ENCODE measurements around the gene DYNC1LI1.

The DYNC1LI1 gene

GRCh38 chr3:32570421-32571191, at the start of gene DYNC1LI1:
Gene DYNC1LI1, minus strand, starts transcription at chr3:32570858. Its CDS starts 88 bp downstream, at chr3:32570770.
- no peak for FAIRE-seq
- peak; percentile 58 for DNase-seq (ENCODE audit: insufficient read length, low spot score)
- TF ChIP-seq, protein P1, sequence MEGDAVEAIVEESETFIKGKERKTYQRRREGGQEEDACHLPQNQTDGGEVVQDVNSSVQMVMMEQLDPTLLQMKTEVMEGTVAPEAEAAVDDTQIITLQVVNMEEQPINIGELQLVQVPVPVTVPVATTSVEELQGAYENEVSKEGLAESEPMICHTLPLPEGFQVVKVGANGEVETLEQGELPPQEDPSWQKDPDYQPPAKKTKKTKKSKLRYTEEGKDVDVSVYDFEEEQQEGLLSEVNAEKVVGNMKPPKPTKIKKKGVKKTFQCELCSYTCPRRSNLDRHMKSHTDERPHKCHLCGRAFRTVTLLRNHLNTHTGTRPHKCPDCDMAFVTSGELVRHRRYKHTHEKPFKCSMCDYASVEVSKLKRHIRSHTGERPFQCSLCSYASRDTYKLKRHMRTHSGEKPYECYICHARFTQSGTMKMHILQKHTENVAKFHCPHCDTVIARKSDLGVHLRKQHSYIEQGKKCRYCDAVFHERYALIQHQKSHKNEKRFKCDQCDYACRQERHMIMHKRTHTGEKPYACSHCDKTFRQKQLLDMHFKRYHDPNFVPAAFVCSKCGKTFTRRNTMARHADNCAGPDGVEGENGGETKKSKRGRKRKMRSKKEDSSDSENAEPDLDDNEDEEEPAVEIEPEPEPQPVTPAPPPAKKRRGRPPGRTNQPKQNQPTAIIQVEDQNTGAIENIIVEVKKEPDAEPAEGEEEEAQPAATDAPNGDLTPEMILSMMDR (IDR thresholded peaks at IDR 0.05; ENCODE audit: insufficient read depth, missing control alignments), result no peak

DNA sequence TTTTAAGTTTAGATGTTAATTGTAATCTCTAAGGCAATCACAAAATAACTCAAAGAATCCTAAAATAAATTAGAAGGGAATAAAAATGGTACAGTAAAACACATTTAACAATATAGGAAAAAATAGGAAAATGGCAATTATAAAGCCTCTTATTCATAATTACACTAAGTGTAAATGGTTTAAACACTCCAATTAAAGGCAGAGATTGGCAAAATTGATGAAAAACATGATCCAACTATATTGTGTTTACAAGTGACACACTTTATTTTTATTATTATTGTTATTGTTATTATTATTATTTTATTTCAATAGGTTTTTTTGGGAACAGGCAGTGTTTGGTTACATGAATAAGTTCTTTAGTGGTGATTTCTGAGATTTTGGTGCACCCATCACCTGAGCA, 48.7 kb upstream of the DYNC1LI1 start:
- DNase-seq (ENCODE audit: insufficient read length, low spot score) (no peak), FAIRE-seq (no peak)
- TF ChIP-seq, protein P1 (IDR thresholded peaks at IDR 0.05; ENCODE audit: insufficient read depth, missing control alignments), result no peak

DNA sequence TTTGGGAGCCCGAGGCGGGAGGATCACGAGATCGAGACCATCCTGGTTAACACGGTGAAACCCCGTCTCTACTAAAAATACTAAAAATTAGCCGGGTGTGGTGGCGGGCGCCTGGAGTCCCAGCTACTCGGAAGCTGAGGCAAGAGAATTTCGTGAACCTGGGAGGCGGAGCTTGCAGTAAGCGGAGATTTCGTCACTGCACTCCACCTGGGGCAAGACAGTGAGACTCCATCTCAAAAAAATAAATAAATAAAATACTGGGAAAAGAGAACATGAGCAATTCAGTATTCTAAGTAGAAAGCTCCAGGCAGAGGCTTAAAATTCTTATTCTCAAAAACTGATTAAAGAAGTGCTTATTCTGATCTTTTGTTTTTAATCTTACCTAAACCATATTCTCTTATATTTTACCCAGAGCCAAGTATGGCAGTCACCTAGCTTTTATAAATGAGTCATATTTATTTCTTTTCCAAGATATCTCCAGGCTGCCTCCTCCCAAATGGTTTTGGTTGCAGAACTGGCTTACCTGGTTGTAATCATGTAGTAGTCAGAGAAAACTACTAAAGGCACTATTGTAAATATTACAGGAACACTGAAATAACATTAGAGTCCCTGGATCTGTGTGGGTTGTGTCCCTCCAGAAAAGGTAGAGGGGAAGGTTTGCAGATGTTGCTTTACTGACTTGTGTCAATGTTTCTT, 45.8 kb upstream of the DYNC1LI1 start:
- no peak for FAIRE-seq
- DNase-seq (ENCODE audit: insufficient read length, low spot score), result no peak
- TF ChIP-seq, protein P1 (IDR thresholded peaks at IDR 0.05; ENCODE audit: insufficient read depth, missing control alignments), result no peak

DNA sequence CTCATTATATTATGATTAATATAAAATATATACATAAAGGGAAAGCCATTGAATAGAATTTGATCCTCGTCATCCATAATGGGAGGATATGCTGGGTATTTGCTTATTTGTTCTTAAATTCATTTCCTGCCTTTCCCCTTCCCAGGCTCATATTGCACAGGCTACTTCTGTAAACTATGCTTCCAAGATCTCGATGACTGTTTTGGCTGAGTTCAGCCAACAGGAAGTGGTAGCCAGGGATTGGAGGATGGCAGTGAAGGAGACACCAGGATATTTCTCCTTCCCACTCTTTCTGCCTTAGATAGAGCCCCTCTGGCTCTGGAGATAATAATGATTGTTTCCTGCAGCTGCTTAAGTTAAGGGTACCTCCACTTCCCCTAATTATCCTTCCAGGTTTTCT, 44.3 kb upstream of the DYNC1LI1 start:
- no peak for DNase-seq (ENCODE audit: insufficient read length, low spot score)
- FAIRE-seq, result no peak

DNA sequence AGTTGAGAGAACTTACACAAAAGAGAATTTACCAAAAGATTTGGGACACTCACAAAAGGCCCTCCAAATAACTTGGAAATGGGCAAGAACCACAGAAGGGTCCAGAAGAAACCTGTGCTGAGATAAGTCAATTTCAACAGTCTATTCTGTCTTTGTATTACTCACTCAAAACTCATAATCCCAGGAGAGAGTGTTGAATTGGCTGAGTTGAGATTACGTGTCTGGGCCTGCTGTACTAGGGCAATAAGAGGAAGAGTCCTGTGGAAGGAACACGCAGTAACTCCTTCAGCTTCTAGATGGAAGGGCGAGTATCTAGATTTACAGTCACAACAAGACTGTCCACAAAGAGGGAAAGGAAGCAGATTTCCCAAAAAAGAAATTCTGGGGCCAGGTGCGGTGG, 42.5 kb upstream of the DYNC1LI1 start:
- DNase-seq (ENCODE audit: insufficient read length, low spot score) (no peak), FAIRE-seq (no peak)
- TF ChIP-seq, protein P1 (IDR thresholded peaks at IDR 0.05; ENCODE audit: insufficient read depth, missing control alignments), result no peak

More for the DNA sequence above, 44.3 kb upstream of the DYNC1LI1 start:
- TF ChIP-seq, protein P1 (IDR thresholded peaks at IDR 0.05; ENCODE audit: insufficient read depth, missing control alignments), result no peak

DNA sequence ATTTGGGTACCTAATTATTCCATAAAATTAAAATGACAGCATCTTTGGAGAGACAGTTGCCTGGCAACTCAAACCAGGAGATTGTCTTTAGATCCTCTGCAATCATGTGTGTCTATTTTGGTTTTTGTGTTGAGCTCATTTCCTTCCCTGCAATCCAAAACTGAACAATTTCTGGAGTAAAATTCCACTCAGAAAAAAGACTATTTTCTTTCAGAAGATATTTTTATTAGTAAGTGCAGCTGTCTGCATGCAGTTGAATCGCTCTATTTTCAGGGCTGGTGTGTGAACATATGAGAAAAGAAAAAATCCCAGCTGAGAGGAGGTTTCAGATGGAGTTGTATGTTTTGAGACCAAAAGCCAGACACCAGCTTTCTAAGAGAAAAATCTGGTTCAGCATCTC, 41.9 kb upstream of the DYNC1LI1 start:
- DNase-seq (ENCODE audit: insufficient read length, low spot score) (no peak), FAIRE-seq (no peak)

More for the DNA sequence above, 41.9 kb upstream of the DYNC1LI1 start:
- TF ChIP-seq, protein P1 (IDR thresholded peaks at IDR 0.05; ENCODE audit: insufficient read depth, missing control alignments), result no peak

All from D721Med (cell line).